Heart left ventricle (tissue), 13 donors: ENCODE measurements around the gene WDTC1.

ENCODE experiments used
- CTCF ChIP-seq, 12 donors: fragments of 200-600 bp; sonication (generic) in 4 of 12; IDR thresholded peaks; one replicate each; pipeline versions ENCODE4 v1.5.0 to v1.8.0; 2018 to 2022; ENCODE audit warnings: antibody characterized with exemption in 12 of 12, mild to moderate bottlenecking in 5 of 12
- POLR2A ChIP-seq, 2 donors: fragments of 450-650 bp; IDR thresholded peaks; one replicate each; pipeline ENCODE4 v1.6.1; 2017; ENCODE audit warnings: antibody characterized with exemption in 2 of 2, mild to moderate bottlenecking in 2 of 2, moderate library complexity in 2 of 2
- donor health status: ischemic (EF 13 %, LVEDD 7.1; RV severe dilation, severe dysfunction).
- donor health status: DM: no; HTN: yes; CAD: no.
- donor health status: DM: no; HTN: no; CAD: no.
- donor health status: ischemic (EF 25% LVEDD 6.9; RV normal size, moderate dysfunction).
- donor health status: ischemic (EF 25% LVEDD 5.7; RV mildly dilated, moderate dysfunction).
- donor health status: ischemic (EF 35%, LVEDD 5.7; RV mildly dilated, moderate dysfunction).
- donor health status: nonischemic (EF 11% LVEDD 7.7; RV severe dilation, severe dysfunction).
- donor health status: DM: yes; HTN: yes; CAD: no.
- donor health status: PGD.
- donor health status: ischemic (EF 29% LVEDD 5.4; RV normal size, mild dysfunction).
- donor health status: nonischemic (EF 23%, LVEDD 6.1; RV moderate dilation, normal function).

GRCh38 chr1:27336756-27337155 is 102.3 kb downstream of the WDTC1 start:
- TF ChIP-seq POLR2A (IDR thresholded peaks at IDR 0.05) = no peak
- TF ChIP-seq CTCF (IDR thresholded peaks at IDR 0.05) = no peak
